SU-DHL-6 (cell line): ENCODE measurements around the gene TM4SF1.

ENCODE experiments used
- H2AFZ ChIP-seq: fragments of 200-600 bp; sonication (generic); 2 replicates; pipeline ENCODE4 v1.6.1; 2014; ENCODE audit warnings: low read depth, mild to moderate bottlenecking, moderate library complexity, mixed read lengths, antibody characterized with exemption, low read length; ENCODE audit not compliant: severe bottlenecking
- H3F3A ChIP-seq: fragments of 200-600 bp; shearing (Covaris generic); 2 replicates; pipeline ENCODE4 v1.6.0; 2016; ENCODE audit warnings: antibody characterized with exemption, mild to moderate bottlenecking; ENCODE audit not compliant: insufficient read depth
- H3K27ac ChIP-seq: fragments of 200-600 bp; sonication (generic); 2 replicates; pipeline ENCODE4 v1.5.1; 2016; ENCODE audit warnings: low read depth, mild to moderate bottlenecking, low read length, moderate library complexity, mixed read lengths
- H3K27me3 ChIP-seq: fragments of 200-600 bp; sonication (generic), shearing (Covaris generic); 2 replicates; pipeline ENCODE4 v1.6.0; 2014; ENCODE audit warnings: mild to moderate bottlenecking, low read length
- H3K36me3 ChIP-seq: fragments of 200-600 bp; sonication (generic); 2 replicates; pipeline ENCODE4 v1.6.1; 2014; ENCODE audit warnings: mild to moderate bottlenecking, low read length, mixed read lengths
- H3K4me2 ChIP-seq: fragments of 300-600, 200-600 bp; shearing (Covaris generic), sonication (generic); 2 replicates; pipeline ENCODE4 v1.6.0; 2014; ENCODE audit warnings: low read length, low read depth, mild to moderate bottlenecking; ENCODE audit not compliant: poor library complexity, severe bottlenecking
- H3K4me3 ChIP-seq: fragments of 200-600 bp; sonication (generic); 2 replicates; pipeline ENCODE4 v1.5.1; 2014; ENCODE audit warnings: antibody characterized with exemption, low read length, mild to moderate bottlenecking, mixed read lengths; ENCODE audit not compliant: insufficient read depth, poor library complexity, severe bottlenecking
- H3K79me2 ChIP-seq: fragments of 200-600 bp; sonication (generic); 2 replicates; pipeline ENCODE4 v1.6.1; 2014; ENCODE audit warnings: mild to moderate bottlenecking, low read length, moderate library complexity; ENCODE audit not compliant: insufficient read depth
- H3K9ac ChIP-seq: fragments of 200-600 bp; sonication (generic); 2 replicates; pipeline ENCODE4 v1.7.0; 2014; ENCODE audit warnings: mild to moderate bottlenecking, low read length
- H3K9me2 ChIP-seq: fragments of 200-600 bp; sonication (generic); replicated peaks from 2 replicates; pipeline ENCODE4 v1.6.1; 2014; ENCODE audit warnings: low read length; ENCODE audit not compliant: insufficient read depth
- H3K9me3 ChIP-seq: fragments of 200-600 bp; sonication (generic); 2 replicates; pipeline ENCODE4 v1.6.1; 2014; ENCODE audit warnings: low read length, mixed read lengths; ENCODE audit not compliant: insufficient read depth
- H4K20me1 ChIP-seq: fragments of 200-600 bp; sonication (generic); 2 replicates; pipeline ENCODE4 v1.6.1; 2014; ENCODE audit warnings: low read depth, mild to moderate bottlenecking, antibody characterized with exemption, low read length, moderate library complexity, mixed read lengths
- EZH2phosphoT487 ChIP-seq: fragments of 200-600 bp; sonication (generic), shearing (Covaris generic); conservative IDR thresholded peaks from 2 replicates; pipeline ENCODE4 v1.6.1; 2018; ENCODE audit warnings: mild to moderate bottlenecking, antibody characterized with exemption, low read length, moderate library complexity, mixed read lengths
- TF ChIP-seq, protein P1 (sequence below): fragments of 200-600 bp; sonication (generic); IDR thresholded peaks from one replicate; pipeline ENCODE4 v1.5.1; 2017; ENCODE audit warnings: antibody characterized with exemption, mild to moderate bottlenecking, low read length, moderate library complexity; ENCODE audit not compliant: insufficient read depth, poor library complexity, severe bottlenecking

Gene TM4SF1

DNA sequence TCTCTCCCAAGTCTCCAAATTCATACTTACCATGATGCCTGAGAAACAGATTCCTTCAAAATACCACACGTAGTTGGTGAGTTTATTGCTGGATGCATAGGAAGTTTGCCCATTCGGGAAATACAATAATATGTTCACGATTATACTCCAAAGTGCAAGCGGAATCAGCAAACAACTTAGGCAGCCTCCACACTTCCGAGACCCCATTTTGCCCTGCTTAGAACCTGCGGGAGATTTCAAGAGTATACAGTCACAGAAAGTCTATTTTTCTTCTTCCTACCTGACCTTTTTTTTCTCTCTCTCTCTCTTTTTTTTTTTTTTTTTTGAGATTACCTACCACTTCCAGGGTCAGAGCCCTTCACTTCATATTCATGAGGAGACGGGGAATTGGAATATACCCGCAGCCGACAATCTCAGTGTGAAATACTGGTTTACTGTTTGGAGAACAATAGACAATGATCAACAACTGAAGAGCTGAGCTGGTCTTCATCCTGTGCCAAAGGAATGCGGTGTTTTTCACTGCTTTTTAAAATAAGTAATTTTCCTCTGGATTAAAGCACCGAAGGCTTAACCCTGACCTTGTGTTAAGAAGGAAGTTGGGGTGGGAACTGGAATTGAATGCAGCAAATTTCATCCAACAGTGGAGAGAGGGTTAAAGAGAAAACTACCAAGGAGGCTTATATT is 44.1 kb downstream of the TM4SF1 start, which contains the start of gene TM4SF18:
Gene TM4SF18 (minus strand): TSS at position 461 of the 684 bp plus-strand sequence. CDS start 254 bp downstream, at position 207.
- Histone ChIP-seq H3K9me3 (no peaks in the 10 kb centered on the region), H4K20me1 (no peaks in the 10 kb centered on the region; the same call in 1 of the 2 replicates), H3K9me2 (no peaks in the 10 kb centered on the region), H3K9ac (no peak within 1 kb of the TSS), H2AFZ (no peak within 1 kb of the TSS), H3K4me3 (no peak within 1 kb of the TSS), H3K4me2 (no peak within 1 kb of the TSS), H3K27me3 (no peaks in the 10 kb centered on the region), H3F3A (no peaks in the 10 kb centered on the region), H3K36me3 (no peaks in the 10 kb centered on the region), H3K79me2 (no peaks in the 10 kb centered on the region), H3K27ac (no peak within 1 kb of the TSS)
- no peak for TF ChIP-seq EZH2phosphoT487
- TF ChIP-seq, protein P1, sequence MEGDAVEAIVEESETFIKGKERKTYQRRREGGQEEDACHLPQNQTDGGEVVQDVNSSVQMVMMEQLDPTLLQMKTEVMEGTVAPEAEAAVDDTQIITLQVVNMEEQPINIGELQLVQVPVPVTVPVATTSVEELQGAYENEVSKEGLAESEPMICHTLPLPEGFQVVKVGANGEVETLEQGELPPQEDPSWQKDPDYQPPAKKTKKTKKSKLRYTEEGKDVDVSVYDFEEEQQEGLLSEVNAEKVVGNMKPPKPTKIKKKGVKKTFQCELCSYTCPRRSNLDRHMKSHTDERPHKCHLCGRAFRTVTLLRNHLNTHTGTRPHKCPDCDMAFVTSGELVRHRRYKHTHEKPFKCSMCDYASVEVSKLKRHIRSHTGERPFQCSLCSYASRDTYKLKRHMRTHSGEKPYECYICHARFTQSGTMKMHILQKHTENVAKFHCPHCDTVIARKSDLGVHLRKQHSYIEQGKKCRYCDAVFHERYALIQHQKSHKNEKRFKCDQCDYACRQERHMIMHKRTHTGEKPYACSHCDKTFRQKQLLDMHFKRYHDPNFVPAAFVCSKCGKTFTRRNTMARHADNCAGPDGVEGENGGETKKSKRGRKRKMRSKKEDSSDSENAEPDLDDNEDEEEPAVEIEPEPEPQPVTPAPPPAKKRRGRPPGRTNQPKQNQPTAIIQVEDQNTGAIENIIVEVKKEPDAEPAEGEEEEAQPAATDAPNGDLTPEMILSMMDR, result no peak

DNA sequence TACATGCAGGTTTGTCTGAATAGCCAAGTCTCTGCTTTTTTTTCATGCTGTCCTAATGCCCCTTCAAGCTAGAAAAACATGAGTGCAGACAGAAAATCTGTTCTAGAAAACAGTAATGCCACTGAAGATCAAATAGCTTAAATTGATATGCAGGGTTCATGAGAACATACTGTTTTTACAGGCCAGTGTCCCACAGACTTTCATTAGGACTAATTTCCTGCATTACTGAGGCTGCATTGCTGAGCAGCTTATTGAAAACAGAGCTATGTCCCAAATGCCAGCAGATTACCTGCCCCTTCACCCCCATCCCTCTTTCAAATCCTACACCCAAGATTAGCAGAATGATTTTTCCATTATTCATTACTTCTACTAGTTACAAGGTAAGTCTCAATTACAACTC is 44.7 kb downstream of the TM4SF1 start:
- H3F3A ChIP-seq, result no peaks in the 10 kb centered on the region
- H3K79me2 ChIP-seq, result no peaks in the 10 kb centered on the region
- H4K20me1 ChIP-seq, result no peaks in the 10 kb centered on the region; the same call in 1 of the 2 replicates
- TF ChIP-seq, protein P1, result no peak
- TF ChIP-seq EZH2phosphoT487, result no peak
- H3K27ac ChIP-seq, result no peak overlapping the region
- H3K9me3 ChIP-seq, result no peaks in the 10 kb centered on the region
- H3K36me3 ChIP-seq, result no peaks in the 10 kb centered on the region
- no peak overlapping the region for H2AFZ ChIP-seq
- no peak overlapping the region for H3K4me2 ChIP-seq
- no peak overlapping the region for H3K4me3 ChIP-seq
- no peak overlapping the region for H3K9ac ChIP-seq
- H3K9me2 ChIP-seq, result no peaks in the 10 kb centered on the region
- H3K27me3 ChIP-seq, result no peaks in the 10 kb centered on the region

DNA sequence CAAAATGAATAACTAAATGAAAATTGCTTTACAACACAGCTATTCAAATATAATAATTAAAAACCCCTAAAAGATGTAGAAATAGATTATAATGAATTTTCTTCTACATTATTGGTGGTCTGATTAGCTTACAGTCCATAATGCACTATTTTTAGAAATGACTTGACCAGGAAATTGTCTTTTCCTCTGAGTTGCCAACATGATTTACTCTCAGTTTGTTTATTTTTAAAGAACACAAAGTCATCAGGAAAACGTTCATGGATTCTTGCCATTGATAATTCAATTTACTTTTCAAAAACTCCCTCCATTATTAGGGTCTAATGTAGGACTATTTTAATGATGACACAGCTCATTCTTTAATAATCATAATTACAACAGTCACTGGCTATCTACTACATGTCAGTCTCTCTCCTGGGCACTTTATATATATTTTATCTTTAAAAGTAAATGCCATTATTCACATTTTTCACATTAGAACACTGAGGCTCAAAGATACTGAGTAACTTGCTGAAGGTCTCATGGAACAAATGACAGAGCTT is 45.2 kb downstream of the TM4SF1 start:
- Histone ChIP-seq H3K9me3 (no peaks in the 10 kb centered on the region), H3K4me2 (no peak overlapping the region)

More for the DNA sequence above, 45.2 kb downstream of the TM4SF1 start:
- no peak for TF ChIP-seq EZH2phosphoT487
- TF ChIP-seq, protein P1, result no peak
- Histone ChIP-seq H4K20me1 (no peaks in the 10 kb centered on the region; the same call in 1 of the 2 replicates), H2AFZ (no peak overlapping the region), H3K27ac (no peak overlapping the region), H3K36me3 (no peaks in the 10 kb centered on the region), H3K79me2 (no peaks in the 10 kb centered on the region), H3K9ac (no peak overlapping the region), H3K9me2 (no peaks in the 10 kb centered on the region), H3K27me3 (no peaks in the 10 kb centered on the region), H3F3A (no peaks in the 10 kb centered on the region), H3K4me3 (no peak overlapping the region)
